ENCODE results near the gene ABHD12. TPM values are rescaled to one million over a fixed set of nuclear protein-coding genes. Genes with fewer than 3 reads are reported as not detected.

Gene ABHD12
- total RNA-seq, 2 donors from 2014 or later = 20.7 to 40.6 TPM

GRCh38 chr20:25252686-25253421 lies 137.8 kb downstream of the ABHD12 start:
- DNase-seq (ENCODE audit: low spot score) = peak; percentile 54
- Histone ChIP-seq H3K36me3 (peaks cover 5% of the 10 kb centered on the region), H3K4me1 (peaks cover 0 to 91% of the 10 kb centered on the region in 2 donors), H3K27ac (peak overlapping the region; percentile 96 to 97), H3K4me3 (no peak overlapping the region), H3K27me3 (no peaks in the 10 kb centered on the region), H3K9me3 (no peaks in the 10 kb centered on the region)
- no peak for TF ChIP-seq CTCF (IDR thresholded peaks at IDR 0.05)

GRCh38 chr20:25252230-25252651 lies 138.4 kb downstream of the ABHD12 start:
- Histone ChIP-seq H3K27me3 (no peaks in the 10 kb centered on the region), H3K36me3 (peaks cover 5% of the 10 kb centered on the region), H3K4me1 (peaks cover 0 to 89% of the 10 kb centered on the region in 2 donors), H3K9me3 (no peaks in the 10 kb centered on the region), H3K27ac (peak overlapping the region; percentile 96 to 97), H3K4me3 (no peak overlapping the region)
- no peak for TF ChIP-seq CTCF (IDR thresholded peaks at IDR 0.05)
- DNase-seq (ENCODE audit: low spot score) = peak; percentile 50

GRCh38 chr20:25251558-25251957 lies 139.1 kb downstream of the ABHD12 start:
- no peak overlapping the region for H3K4me3 ChIP-seq

GRCh38 chr20:25251019-25251418 lies 139.6 kb downstream of the ABHD12 start:
- Histone ChIP-seq H3K4me1 (peaks cover 0 to 89% of the 10 kb centered on the region in 2 donors), H3K9me3 (no peaks in the 10 kb centered on the region), H3K4me3 (peak overlapping the region; percentile 85 to 92), H3K36me3 (peaks cover 5% of the 10 kb centered on the region), H3K27ac (peak overlapping the region; percentile 96 to 97), H3K27me3 (no peaks in the 10 kb centered on the region)
- DNase-seq (ENCODE audit: low spot score) = peak; percentile 53
- no peak for TF ChIP-seq CTCF (IDR thresholded peaks at IDR 0.05)

More at GRCh38 chr20:25251558-25251957, 139.1 kb downstream of the ABHD12 start:
- Histone ChIP-seq H3K27ac (peak overlapping the region; percentile 96 to 97), H3K27me3 (no peaks in the 10 kb centered on the region), H3K36me3 (peaks cover 5% of the 10 kb centered on the region), H3K4me1 (peaks cover 0 to 89% of the 10 kb centered on the region in 2 donors), H3K9me3 (no peaks in the 10 kb centered on the region)
- no peak for TF ChIP-seq CTCF (IDR thresholded peaks at IDR 0.05)
- peak; percentile 48 for DNase-seq (ENCODE audit: low spot score)

GRCh38 chr20:25250508-25250907 lies 140.1 kb downstream of the ABHD12 start:
- no peak for TF ChIP-seq CTCF (IDR thresholded peaks at IDR 0.05)
- peak overlapping the region; percentile 85 to 92 for H3K4me3 ChIP-seq
- peaks cover 0 to 84% of the 10 kb centered on the region in 2 donors for H3K4me1 ChIP-seq
- peak overlapping the region; percentile 96 to 97 for H3K27ac ChIP-seq
- DNase-seq (ENCODE audit: low spot score) = peak; percentile 56
- peaks cover 5% of the 10 kb centered on the region for H3K36me3 ChIP-seq
- no peaks in the 10 kb centered on the region for H3K27me3 ChIP-seq
- no peaks in the 10 kb centered on the region for H3K9me3 ChIP-seq

Other genes starting within 250 kb of the ABHD12 start
- 100 to 1,000 TPM in 1 of 2 donors, 10 to 100 TPM in 1; 75.9 to 116 TPM for gene ENTPD6, start 195.1 kb downstream of the ABHD12 start, total RNA-seq
- 100 to 1,000 TPM; 145 to 174 TPM for gene PYGB, start 142.8 kb downstream of the ABHD12 start, total RNA-seq
- gene GINS1, start 16.8 kb upstream of the ABHD12 start, total RNA-seq = under 1 TPM; 0.33 to 0.35 TPM
- 1 to 10 TPM; 3.7 to 4.8 TPM for gene NINL, start 194.7 kb upstream of the ABHD12 start, total RNA-seq
- gene NANP, start 233.2 kb upstream of the ABHD12 start, total RNA-seq = 1 to 10 TPM; 4.1 to 5.1 TPM